ENCODE results near the gene RNF144A.

RNF144A gene
- total RNA-seq = 24.9 to 289 (median 58.9) reads per million in 9 experiments

DNA sequence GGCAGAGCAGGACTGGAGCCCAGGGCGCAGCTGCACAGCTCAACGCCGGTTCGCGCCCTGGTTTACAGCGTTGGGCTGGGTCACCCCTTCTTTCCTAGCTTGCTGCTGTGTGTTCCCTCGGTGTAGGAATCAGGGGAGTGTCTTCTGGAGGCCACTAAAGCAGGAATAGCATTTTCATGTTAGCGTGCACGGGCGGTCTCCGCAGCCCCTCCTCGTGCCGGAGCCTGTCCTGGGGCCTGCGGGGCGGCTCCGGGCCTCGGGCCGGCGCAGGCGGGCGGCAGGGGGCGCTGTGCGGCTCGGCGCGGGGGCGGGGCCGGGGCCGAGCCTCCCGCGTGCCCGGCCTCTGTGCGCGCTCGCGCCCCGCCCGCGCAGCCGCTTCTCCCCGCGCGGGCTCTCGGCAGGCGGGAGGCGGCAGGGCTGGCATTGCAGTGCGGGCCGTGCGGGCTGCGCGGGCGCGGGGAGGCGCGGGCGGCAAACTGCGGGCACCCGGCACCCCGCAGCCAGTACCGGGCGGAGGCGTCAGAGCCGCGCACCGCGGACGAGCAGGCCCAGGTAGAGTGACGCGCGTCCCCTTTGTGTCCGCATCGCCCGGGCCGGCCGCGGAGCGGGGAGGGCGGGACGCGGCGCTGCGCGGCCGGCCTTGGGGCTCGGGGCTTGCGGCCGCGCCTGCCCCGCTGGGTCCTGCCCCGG is at the start of gene RNF144A:
Gene RNF144A, plus strand, starts transcription at position 342 of the 690 bp plus-strand sequence. CDS start 79,515 bp downstream, outside the sequence.
- H3K36me3 Mint-ChIP-seq (ENCODE audit: insufficient read depth) = peaks cover 8% of the 10 kb centered on the region
- no peaks in the 10 kb centered on the region for H3K9me3 Mint-ChIP-seq
- peak; percentile 67 to 77 (median 68) for DNase-seq
- H3K27me3 Mint-ChIP-seq = no peaks in the 10 kb centered on the region
- ATAC-seq (replicated peaks) = peak; percentile 90
- H3K27ac Mint-ChIP-seq = peak within 1 kb of the TSS in 1 of 2 donors; percentile 60
- peaks cover 47 to 57% of the 10 kb centered on the region in 2 donors for H3K4me1 Mint-ChIP-seq (ENCODE audit: low read depth in 2 of 2)
- H3K4me3 Mint-ChIP-seq = peak within 1 kb of the TSS; percentile 72 to 86

- ATAC-seq (replicated peaks) = no peak
- H3K4me1 Mint-ChIP-seq (ENCODE audit: low read depth in 2 of 2) = peaks cover 0 to 7% of the 10 kb centered on the region in 2 donors
- no peak overlapping the region for H3K4me3 Mint-ChIP-seq
- H3K36me3 Mint-ChIP-seq (ENCODE audit: insufficient read depth) = no peaks in the 10 kb centered on the region
- H3K27ac Mint-ChIP-seq = no peak overlapping the region
- H3K9me3 Mint-ChIP-seq = peaks cover 3 to 7% of the 10 kb centered on the region in 2 donors
- no peak for DNase-seq
- H3K27me3 Mint-ChIP-seq = no peaks in the 10 kb centered on the region
Observed at GRCh38 chr2:6872394-6872793, 44.8 kb upstream of the RNF144A start.

DNA sequence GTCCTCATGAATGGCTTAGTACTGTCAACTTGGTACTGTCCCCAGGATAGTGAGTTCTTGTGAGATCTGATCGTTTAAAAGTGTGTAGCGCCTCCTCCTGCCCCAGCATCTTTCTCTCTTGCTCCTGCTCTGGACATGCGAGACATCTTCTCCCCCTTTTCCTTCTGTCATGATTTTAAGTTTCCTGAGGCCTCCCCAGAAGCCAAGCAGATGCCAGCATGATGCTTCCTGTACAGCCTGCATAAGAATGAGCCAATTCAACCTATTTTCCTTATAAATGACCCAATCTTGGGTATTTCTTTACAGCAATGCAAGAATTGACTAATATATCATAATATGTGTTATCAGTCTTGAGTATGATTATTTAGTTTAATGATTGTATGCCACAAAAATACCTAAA is 43.2 kb upstream of the RNF144A start:
- Mint-ChIP-seq H3K4me1 (ENCODE audit: low read depth in 2 of 2) (peaks cover 11 to 23% of the 10 kb centered on the region in 2 donors), H3K27me3 (no peaks in the 10 kb centered on the region), H3K4me3 (no peak overlapping the region), H3K27ac (no peak overlapping the region), H3K36me3 (ENCODE audit: insufficient read depth) (no peaks in the 10 kb centered on the region), H3K9me3 (peaks cover 3 to 7% of the 10 kb centered on the region in 2 donors)
- ATAC-seq (replicated peaks) (no peak), DNase-seq (no peak)

DNA sequence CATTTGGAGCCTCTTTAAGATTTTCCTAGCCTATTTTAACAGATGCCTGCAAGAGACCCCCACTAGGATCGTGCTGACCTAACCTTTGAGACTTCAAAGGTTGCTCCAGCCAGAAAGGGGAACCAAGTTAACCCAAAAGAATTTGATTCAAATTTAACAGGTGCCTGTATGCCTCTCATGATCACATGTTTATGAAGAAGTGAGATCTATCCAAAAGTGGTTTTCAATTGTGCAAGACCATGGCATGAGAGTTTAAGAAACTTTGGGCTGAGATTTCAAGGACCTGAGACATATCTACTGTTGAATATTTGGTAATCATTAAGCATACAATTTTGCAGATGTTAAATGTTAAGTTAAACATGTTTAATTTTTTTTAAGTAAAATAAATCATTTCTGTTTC is 40.9 kb upstream of the RNF144A start:
- Mint-ChIP-seq H3K27ac (peak overlapping the region in 1 of 2 donors; percentile 90), H3K27me3 (no peaks in the 10 kb centered on the region), H3K4me1 (ENCODE audit: low read depth in 2 of 2) (peaks cover 25 to 42% of the 10 kb centered on the region in 2 donors), H3K9me3 (peaks cover 3 to 7% of the 10 kb centered on the region in 2 donors), H3K36me3 (ENCODE audit: insufficient read depth) (no peaks in the 10 kb centered on the region), H3K4me3 (no peak overlapping the region)
- ATAC-seq (replicated peaks) = no peak
- DNase-seq = no peak

DNA sequence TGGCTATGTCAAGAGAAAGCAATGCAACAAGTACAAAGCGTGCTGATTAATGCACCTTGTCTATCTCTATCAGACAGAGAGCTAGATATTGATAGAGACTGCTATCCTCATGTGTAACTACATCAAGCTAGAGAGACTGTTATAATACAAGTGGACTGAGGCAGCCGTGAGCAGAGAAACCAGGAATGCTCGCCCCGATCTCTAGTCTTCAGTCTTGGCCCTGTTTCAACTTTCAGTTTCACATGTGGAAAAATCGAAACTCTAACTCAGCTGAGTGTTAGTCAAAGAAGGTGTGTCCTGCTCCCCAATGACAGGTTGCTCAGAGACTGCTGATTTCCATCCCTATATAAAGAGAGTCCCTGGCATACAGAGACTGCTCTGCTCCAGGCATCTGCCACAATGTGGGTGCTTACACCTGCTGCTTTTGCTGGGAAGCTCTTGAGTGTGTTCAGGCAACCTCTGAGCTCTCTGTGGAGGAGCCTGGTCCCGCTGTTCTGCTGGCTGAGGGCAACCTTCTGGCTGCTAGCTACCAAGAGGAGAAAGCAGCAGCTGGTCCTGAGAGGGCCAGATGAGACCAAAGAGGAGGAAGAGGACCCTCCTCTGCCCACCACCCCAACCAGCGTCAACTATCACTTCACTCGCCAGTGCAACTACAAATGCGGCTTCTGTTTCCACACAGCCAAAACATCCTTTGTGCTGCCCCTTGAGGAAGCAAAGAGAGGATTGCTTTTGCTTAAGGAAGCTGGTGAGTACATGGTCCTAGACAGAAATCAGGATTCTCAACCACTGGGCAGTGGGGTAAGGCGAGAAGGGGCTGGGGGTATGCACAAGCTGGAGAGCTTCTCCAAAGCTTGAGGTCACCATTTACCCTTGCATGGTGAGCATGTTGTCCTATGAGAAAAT is 39.6 kb upstream of the RNF144A start, which contains the start of gene RSAD2:
Gene RSAD2, plus strand, starts transcription at position 376 of the 903 bp plus-strand sequence. Its CDS starts 24 bp downstream, at position 400.
- H3K27me3 Mint-ChIP-seq = no peaks in the 10 kb centered on the region
- peak within 1 kb of the TSS; percentile 90 to 93 for H3K27ac Mint-ChIP-seq
- peaks cover 25 to 42% of the 10 kb centered on the region in 2 donors for H3K4me1 Mint-ChIP-seq (ENCODE audit: low read depth in 2 of 2)

DNA sequence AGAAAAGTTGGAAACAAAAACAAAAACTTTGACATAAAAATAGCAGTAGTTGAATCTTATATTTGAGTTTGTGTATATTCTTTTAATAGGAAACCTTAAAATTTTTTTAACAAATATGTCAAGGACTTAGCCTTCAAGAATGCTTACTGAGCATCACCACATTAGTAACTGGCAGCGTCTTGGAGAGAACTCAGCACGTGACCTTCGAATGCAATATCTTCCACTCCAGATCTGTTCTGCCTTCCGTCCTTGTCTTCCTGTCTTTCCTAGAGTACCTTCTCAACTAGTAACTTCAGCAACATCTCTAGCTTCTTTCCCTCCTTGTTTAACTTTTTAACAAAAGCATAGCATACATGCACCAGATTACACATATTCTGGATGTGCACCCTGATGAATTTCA is 38.7 kb upstream of the RNF144A start:
- DNase-seq = no peak
- Mint-ChIP-seq H3K9me3 (peaks cover 3 to 7% of the 10 kb centered on the region in 2 donors), H3K4me1 (ENCODE audit: low read depth in 2 of 2) (peaks cover 25 to 42% of the 10 kb centered on the region in 2 donors), H3K4me3 (peak overlapping the region; percentile 51 to 90), H3K36me3 (ENCODE audit: insufficient read depth) (no peaks in the 10 kb centered on the region), H3K27me3 (no peaks in the 10 kb centered on the region), H3K27ac (peak overlapping the region in 1 of 2 donors; percentile 88)
- ATAC-seq (replicated peaks) = no peak

More for the DNA sequence above, 39.6 kb upstream of the RNF144A start, which contains the start of gene RSAD2:
- H3K9me3 Mint-ChIP-seq = peaks cover 3 to 7% of the 10 kb centered on the region in 2 donors
- ATAC-seq (replicated peaks) (peak; percentile 87), DNase-seq (peak; percentile 11 to 30 (median 18))
- peak within 1 kb of the TSS; percentile 90 for H3K4me3 Mint-ChIP-seq
- H3K36me3 Mint-ChIP-seq (ENCODE audit: insufficient read depth) = no peaks in the 10 kb centered on the region

GRCh38 chr2:6879011-6879410 is 38.2 kb upstream of the RNF144A start:
- no peak for ATAC-seq (replicated peaks)
- H3K9me3 Mint-ChIP-seq = peaks cover under 1 to 4% of the 10 kb centered on the region in 2 donors
- no peak for DNase-seq
- peaks cover 25 to 42% of the 10 kb centered on the region in 2 donors for H3K4me1 Mint-ChIP-seq (ENCODE audit: low read depth in 2 of 2)
- peak overlapping the region; percentile 49 to 88 for H3K27ac Mint-ChIP-seq
- H3K36me3 Mint-ChIP-seq (ENCODE audit: insufficient read depth) = no peaks in the 10 kb centered on the region
- H3K27me3 Mint-ChIP-seq = peaks cover 0 to 4% of the 10 kb centered on the region in 2 donors
- peak overlapping the region; percentile 51 to 72 for H3K4me3 Mint-ChIP-seq

GRCh38 chr2:6880200-6880733 is 36.9 kb upstream of the RNF144A start:
- peak overlapping the region in 1 of 2 donors; percentile 76 for H3K27ac Mint-ChIP-seq
- H3K9me3 Mint-ChIP-seq = no peaks in the 10 kb centered on the region
- H3K27me3 Mint-ChIP-seq = peaks cover 0 to 9% of the 10 kb centered on the region in 2 donors
- H3K4me1 Mint-ChIP-seq (ENCODE audit: low read depth in 2 of 2) = peaks cover 25 to 42% of the 10 kb centered on the region in 2 donors
- peak overlapping the region; percentile 12 to 61 for H3K4me3 Mint-ChIP-seq
- no peaks in the 10 kb centered on the region for H3K36me3 Mint-ChIP-seq (ENCODE audit: insufficient read depth)
- peak in 1 of 3 experiments; percentile 4 for DNase-seq
- peak; percentile 40 for ATAC-seq (replicated peaks)

- ATAC-seq (replicated peaks) = no peak
- H3K27ac Mint-ChIP-seq = peak overlapping the region in 1 of 2 donors; percentile 76
- no peaks in the 10 kb centered on the region for H3K36me3 Mint-ChIP-seq (ENCODE audit: insufficient read depth)
- DNase-seq = no peak
- peaks cover 25 to 42% of the 10 kb centered on the region in 2 donors for H3K4me1 Mint-ChIP-seq (ENCODE audit: low read depth in 2 of 2)
- H3K27me3 Mint-ChIP-seq = peaks cover 0 to 9% of the 10 kb centered on the region in 2 donors
- no peaks in the 10 kb centered on the region for H3K9me3 Mint-ChIP-seq
- no peak overlapping the region for H3K4me3 Mint-ChIP-seq
Observed at GRCh38 chr2:6881046-6881445, 36.2 kb upstream of the RNF144A start.

DNA sequence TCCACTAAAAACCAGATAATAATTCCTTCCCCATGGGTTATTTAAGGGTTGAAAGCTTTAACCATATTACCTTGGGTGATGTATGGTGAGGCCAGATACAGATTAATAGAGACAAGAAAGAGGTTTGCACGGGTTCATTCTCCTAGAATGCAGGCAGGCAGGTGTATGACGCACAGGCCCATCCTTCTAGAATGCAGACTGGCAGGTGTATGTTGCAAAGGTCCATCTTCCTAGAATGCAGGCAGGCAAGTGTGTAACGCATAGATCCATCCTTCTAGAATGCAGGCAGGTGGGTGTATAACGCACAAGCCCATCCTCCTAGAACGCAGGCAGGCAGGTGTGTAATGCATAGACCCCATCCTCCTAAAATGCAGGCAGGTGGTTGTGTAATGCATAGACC is 35.7 kb upstream of the RNF144A start:
- Mint-ChIP-seq H3K27ac (peak overlapping the region in 1 of 2 donors; percentile 76), H3K4me3 (no peak overlapping the region), H3K36me3 (ENCODE audit: insufficient read depth) (no peaks in the 10 kb centered on the region), H3K4me1 (ENCODE audit: low read depth in 2 of 2) (peaks cover 25 to 42% of the 10 kb centered on the region in 2 donors), H3K27me3 (peaks cover 0 to 9% of the 10 kb centered on the region in 2 donors), H3K9me3 (no peaks in the 10 kb centered on the region)
- DNase-seq (no peak), ATAC-seq (replicated peaks) (no peak)

DNA sequence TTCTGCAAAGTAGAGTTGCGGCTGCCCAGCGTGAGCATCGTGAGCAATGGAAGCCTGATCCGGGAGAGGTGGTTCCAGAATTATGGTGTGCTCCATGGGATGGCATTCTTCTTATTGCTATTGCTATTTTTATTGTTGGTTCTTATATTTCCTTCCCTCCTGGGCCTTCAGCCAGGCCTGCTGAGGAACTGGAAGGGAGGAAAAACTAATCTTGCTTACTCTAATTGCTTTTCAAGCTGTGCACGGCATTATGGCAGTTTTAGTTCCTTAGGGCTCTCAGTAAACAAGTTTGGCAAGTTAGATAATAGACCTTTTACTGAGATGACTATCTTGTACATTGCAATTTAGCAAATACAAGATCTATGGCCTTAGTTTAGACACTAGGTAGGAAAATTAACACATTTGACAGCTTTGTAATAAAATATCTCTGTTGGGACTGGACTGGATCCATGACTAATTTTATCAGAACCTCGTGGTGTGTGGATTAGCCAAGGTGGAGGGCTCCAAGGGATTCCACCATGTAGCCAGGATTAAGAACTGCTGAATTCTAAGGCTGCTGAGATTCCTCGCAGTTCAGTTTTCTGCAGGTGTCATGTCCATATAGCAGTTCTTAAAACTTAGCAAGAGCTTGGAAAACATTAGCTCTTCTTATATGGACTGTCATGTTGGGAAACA is 33.6 kb upstream of the RNF144A start:
- Mint-ChIP-seq H3K9me3 (no peaks in the 10 kb centered on the region), H3K27me3 (peaks cover 0 to 9% of the 10 kb centered on the region in 2 donors), H3K27ac (no peak overlapping the region), H3K36me3 (ENCODE audit: insufficient read depth) (no peaks in the 10 kb centered on the region), H3K4me3 (no peak overlapping the region), H3K4me1 (ENCODE audit: low read depth in 2 of 2) (peaks cover 18 to 24% of the 10 kb centered on the region in 2 donors)
- no peak for ATAC-seq (replicated peaks)
- no peak for DNase-seq

- peaks cover 4 to 7% of the 10 kb centered on the region in 2 donors for H3K4me1 Mint-ChIP-seq (ENCODE audit: low read depth in 2 of 2)
- H3K27ac Mint-ChIP-seq = no peak overlapping the region
- ATAC-seq (replicated peaks) = no peak
- no peaks in the 10 kb centered on the region for H3K36me3 Mint-ChIP-seq (ENCODE audit: insufficient read depth)
- DNase-seq = no peak
- no peak overlapping the region for H3K4me3 Mint-ChIP-seq
- H3K27me3 Mint-ChIP-seq = peaks cover 0 to 9% of the 10 kb centered on the region in 2 donors
- H3K9me3 Mint-ChIP-seq = no peaks in the 10 kb centered on the region
Observed at GRCh38 chr2:6885551-6885950, 31.7 kb upstream of the RNF144A start.
